ENCODE data around the gene PAPSS2.

The PAPSS2 gene

GRCh38 chr10:87672551-87672950 is 12.9 kb downstream of the PAPSS2 start:
- DNase-seq, result no peak

GRCh38 chr10:87674943-87675342 is 15.3 kb downstream of the PAPSS2 start:
- DNase-seq, result no peak

GRCh38 chr10:87675396-87676376 is 16.0 kb downstream of the PAPSS2 start:
- DNase-seq, result no peak

- DNase-seq, result no peak
Measured at GRCh38 chr10:87677595-87677994, 17.9 kb downstream of the PAPSS2 start.

- DNase-seq, result no peak
Measured at GRCh38 chr10:87678302-87678701, 18.6 kb downstream of the PAPSS2 start.

- DNase-seq, result no peak
Measured at GRCh38 chr10:87683356-87683755, 23.7 kb downstream of the PAPSS2 start.

- DNase-seq, result peak in 1 of 2 experiments; percentile 3
Measured at GRCh38 chr10:87684001-87684638, 24.4 kb downstream of the PAPSS2 start.

- no peak for DNase-seq
Measured at GRCh38 chr10:87685832-87686574, 26.3 kb downstream of the PAPSS2 start.

GRCh38 chr10:87691506-87692070 is 31.9 kb downstream of the PAPSS2 start:
- no peak for DNase-seq

GRCh38 chr10:87692956-87693484 is 33.3 kb downstream of the PAPSS2 start:
- no peak for DNase-seq

GRCh38 chr10:87694011-87694794 is 34.5 kb downstream of the PAPSS2 start:
- no peak for DNase-seq

GRCh38 chr10:87695074-87695473 is 35.4 kb downstream of the PAPSS2 start:
- DNase-seq, result no peak

- DNase-seq, result no peak
Measured at GRCh38 chr10:87696922-87697745, 37.5 kb downstream of the PAPSS2 start.

- no peak for DNase-seq
Measured at GRCh38 chr10:87700031-87700796, 40.5 kb downstream of the PAPSS2 start.

GRCh38 chr10:87702260-87702972 is 42.7 kb downstream of the PAPSS2 start:
- no peak for DNase-seq

GRCh38 chr10:87702973-87703294 is 43.3 kb downstream of the PAPSS2 start:
- no peak for DNase-seq

- no peak for DNase-seq
Measured at GRCh38 chr10:87703771-87704170, 44.1 kb downstream of the PAPSS2 start.

- no peak for DNase-seq
Measured at GRCh38 chr10:87705339-87705738, 45.7 kb downstream of the PAPSS2 start.

- no peak for DNase-seq
Measured at GRCh38 chr10:87706731-87707130, 47.1 kb downstream of the PAPSS2 start.

GRCh38 chr10:87707254-87707653 is 47.6 kb downstream of the PAPSS2 start:
- DNase-seq, result no peak

Data from NCI-H2081 (cell line).